HCT116 (cell line): ENCODE results near the gene SLC30A10. TPM values are rescaled to one million over a fixed set of nuclear protein-coding genes. Genes with fewer than 3 reads are reported as not detected.

Experiments
- ATAC-seq: fragments of 200-7000 bp; cut with Tn5 transposase; 2 replicates; pipeline ENCODE4 v1.9.1; 2020; ENCODE audit warnings: mild to moderate bottlenecking, moderate library complexity
- BruUV-seq: library from RNA; stranded (reverse); fragments of 400-500 nt; replicated peaks from 2 replicates; lab custom pipeline; 2021; lab: Mats Ljungman, UMichigan
- CTCF ChIA-PET: fragments of 300-600 bp; sonication (Branson Sonifier 250); formaldehyde crosslinking; loops from one replicate; lab custom pipeline; 2021; ENCODE audit warnings: antibody characterized with exemption; lab: Charles Lee
- POLR2A ChIA-PET: fragments of 300-600, 350-600 bp; sonication (Branson Sonifier 250); formaldehyde crosslinking; loops from one replicate; lab custom pipeline; 2021; ENCODE audit warnings: antibody characterized with exemption; lab: Charles Lee
- RAD21 ChIA-PET, 2 experiments: fragments of 300-600 bp; sonication (Branson Sonifier 250); formaldehyde crosslinking; loops; one replicate each; lab custom pipeline; 2023; ENCODE audit warnings: low total read pairs in 2 of 2; ENCODE audit not compliant: uncharacterized antibody in 2 of 2, unreplicated experiment in 2 of 2, low non-redundant PET in 1 of 2; lab: Charles Lee
- DNase-seq: peaks from one replicate; pipeline ENCODE4 v3.0.0-alpha.2; 2010; ENCODE audit warnings: low read depth, low spot score
- H2AFZ ChIP-seq: fragments of 200-600 bp; shearing (Covaris generic), sonication (generic); 2 replicates; pipeline ENCODE4 v1.6.1; 2017; ENCODE audit warnings: low read depth, mixed run types, mixed read lengths, antibody characterized with exemption, low read length; ENCODE audit not compliant: poor library complexity, severe bottlenecking
- H3K27ac ChIP-seq: 2 replicates; pipeline ENCODE4 v1.5.1; 2012; ENCODE audit warnings: low read depth, low read length
- H3K27me3 ChIP-seq: fragments of 200-600 bp; sonication (generic); 2 replicates; pipeline ENCODE4 v1.6.1; 2016; ENCODE audit warnings: mixed run types, low read length, mixed read lengths; ENCODE audit not compliant: insufficient read depth
- H3K36me3 ChIP-seq, 2 experiments: fragments of 200-500 bp in 1 of 2; fragments of 200-600 bp in 1 of 2; sonication (Bioruptor generic) in 1 of 2; sonication (generic) in 1 of 2; 2 replicates each; pipeline versions ENCODE4 v1.5.1 to v1.6.1; 2014 to 2016; ENCODE audit warnings: low read length in 2 of 2, inconsistent platforms in 1 of 2, mixed read lengths in 1 of 2, mixed run types in 1 of 2; ENCODE audit not compliant: insufficient read depth in 2 of 2, control insufficient read depth in 1 of 2
- H3K4me1 ChIP-seq, 2 experiments: fragments of 200-600 bp in 1 of 2; sonication (generic) in 1 of 2; 2 replicates each; pipeline versions ENCODE4 v1.5.1 to v1.6.1; 2012 to 2017; ENCODE audit warnings: low read length in 2 of 2, inconsistent platforms in 1 of 2, mild to moderate bottlenecking in 1 of 2, mixed read lengths in 1 of 2, mixed run types in 1 of 2, moderate library complexity in 1 of 2; ENCODE audit not compliant: insufficient read depth in 2 of 2, control insufficient read depth in 1 of 2
- H3K4me2 ChIP-seq: fragments of 200-600 bp; sonication (generic); 2 replicates; pipeline ENCODE4 v1.6.1; 2017; ENCODE audit warnings: mixed run types, low read length, mixed read lengths
- H3K4me3 ChIP-seq, 2 experiments: fragments of 200-600 bp in 1 of 2; sonication (generic) in 1 of 2; replicated peaks in 1 of 2; 2 replicates each; pipeline ENCODE4 v1.5.1; 2011 to 2016; ENCODE audit warnings: low read length in 2 of 2, control low read depth in 1 of 2, low read depth in 1 of 2, mild to moderate bottlenecking in 1 of 2, mixed read lengths in 1 of 2, mixed run types in 1 of 2
- H3K79me2 ChIP-seq: fragments of 200-600 bp; sonication (generic); 2 replicates; pipeline ENCODE4 v1.6.1; 2017; ENCODE audit warnings: mild to moderate bottlenecking, mixed run types, low read length, moderate library complexity, mixed read lengths; ENCODE audit not compliant: insufficient read depth
- H3K9ac ChIP-seq: fragments of 200-600 bp; sonication (generic); 2 replicates; pipeline ENCODE4 v1.6.1; 2016; ENCODE audit warnings: low read length, mixed read lengths
- H3K9me2 ChIP-seq: fragments of 200-600 bp; sonication (generic), shearing (Covaris generic); 2 replicates; pipeline ENCODE4 v1.6.1; 2017; ENCODE audit warnings: mixed run types, mild to moderate bottlenecking, moderate library complexity; ENCODE audit not compliant: insufficient read depth
- H3K9me3 ChIP-seq, 2 experiments: fragments of 200-500 bp in 1 of 2; fragments of 200-600 bp in 1 of 2; sonication (Bioruptor generic) in 1 of 2; sonication (generic) in 1 of 2; 2 replicates each; pipeline ENCODE4 v1.6.1; 2014 to 2017; ENCODE audit warnings: low read length in 2 of 2, mixed read lengths in 2 of 2, inconsistent platforms in 1 of 2, low read depth in 1 of 2, mild to moderate bottlenecking in 1 of 2, mixed run types in 1 of 2, moderate library complexity in 1 of 2; ENCODE audit not compliant: control insufficient read depth in 1 of 2, insufficient read depth in 1 of 2
- H4K20me1 ChIP-seq: fragments of 200-600 bp; sonication (generic), shearing (Covaris generic); 2 replicates; pipeline ENCODE4 v1.6.1; 2017; ENCODE audit warnings: mixed run types, mild to moderate bottlenecking, moderate library complexity; ENCODE audit not compliant: insufficient read depth
- CBX3 ChIP-seq: IDR thresholded peaks from 2 replicates; pipeline ENCODE4 v1.6.1; 2012; ENCODE audit warnings: low read depth
- CEBPB ChIP-seq: IDR thresholded peaks from 2 replicates; pipeline ENCODE4 v1.6.1; 2012; ENCODE audit warnings: low read depth
- EZH2 ChIP-seq: fragments of 200-600 bp; sonication (generic); IDR thresholded peaks from 2 replicates; pipeline ENCODE4 v1.6.1; 2017; ENCODE audit warnings: antibody characterized with exemption, mixed run types
- EZH2phosphoT487 ChIP-seq: fragments of 200-600 bp; IDR thresholded peaks from 2 replicates; pipeline ENCODE4 v1.6.1; 2018; ENCODE audit warnings: antibody characterized with exemption, borderline replicate concordance
- JUND ChIP-seq: IDR thresholded peaks from 2 replicates; pipeline ENCODE4 v1.6.1; 2012
- POLR2A ChIP-seq: IDR thresholded peaks from 2 replicates; pipeline ENCODE4 v1.7.0; 2011; ENCODE audit warnings: borderline replicate concordance; ENCODE audit not compliant: insufficient read depth, insufficient read length; ENCODE audit errors: extremely low read depth
- POLR2AphosphoS5 ChIP-seq: IDR thresholded peaks from 2 replicates; pipeline ENCODE4 v1.6.1; 2011; ENCODE audit warnings: mild to moderate bottlenecking, low read depth, low read length, moderate library complexity
- RAD21 ChIP-seq: IDR thresholded peaks from 2 replicates; pipeline ENCODE4 v1.6.1; 2012; ENCODE audit warnings: low read depth, mild to moderate bottlenecking
- SIN3A ChIP-seq: IDR thresholded peaks from 2 replicates; pipeline ENCODE4 v1.6.1; 2012; ENCODE audit warnings: low read depth
- SP1 ChIP-seq: IDR thresholded peaks from 2 replicates; pipeline ENCODE4 v1.6.1; 2012; ENCODE audit warnings: low read depth
- SRF ChIP-seq: IDR thresholded peaks from 2 replicates; pipeline ENCODE4 v1.6.1; 2012; ENCODE audit warnings: low read depth
- YY1 ChIP-seq: IDR thresholded peaks from 2 replicates; pipeline ENCODE4 v1.6.1; 2011; ENCODE audit warnings: low read length, low read depth, moderate library complexity, mild to moderate bottlenecking; ENCODE audit not compliant: insufficient replicate concordance; ENCODE audit errors: extremely low read depth
- ZFX ChIP-seq: fragments of 450-650 bp; IDR thresholded peaks from 2 replicates; pipeline ENCODE4 v1.6.1; 2017
- ZNF274 ChIP-seq: fragments of 200-500 bp; sonication (Bioruptor generic); IDR thresholded peaks from 2 replicates; pipeline ENCODE4 v1.6.1; 2014; ENCODE audit warnings: mild to moderate bottlenecking, low read depth, low read length, inconsistent platforms
- intact Hi-C: fragments of 100-400 bp; cut with micrococcal nuclease; formaldehyde crosslinking; loops from 2 replicates; pipeline ENCODE4 v1.10.0; 2022
- total RNA-seq: library from RNA; stranded (reverse); gene quantifications from one replicate; pipeline ENCODE4 v1.2.1, GENCODE V29; 2021; ENCODE audit not compliant: unreplicated experiment
- TF ChIP-seq, protein P1 (sequence below), 3 experiments: fragments of 200-600 bp in 1 of 3; sonication (generic) in 1 of 3; IDR thresholded peaks in 2 of 3; conservative IDR thresholded peaks in 1 of 3; 2 replicates each; pipeline ENCODE4 v1.5.1; 2012 to 2017; ENCODE audit warnings: low read depth in 2 of 3, low read length in 2 of 3, antibody characterized with exemption in 1 of 3, borderline replicate concordance in 1 of 3, control low read depth in 1 of 3, mild to moderate bottlenecking in 1 of 3, mixed read lengths in 1 of 3, mixed run types in 1 of 3, moderate library complexity in 1 of 3; ENCODE audit not compliant: insufficient read depth in 1 of 3
- TF ChIP-seq, protein P2 (sequence below): IDR thresholded peaks from 2 replicates; pipeline ENCODE4 v1.6.1; 2012
- TF ChIP-seq, protein P3 (sequence below): IDR thresholded peaks from 2 replicates; pipeline ENCODE4 v1.6.1; 2012
- TF ChIP-seq, protein P4 (sequence below): IDR thresholded peaks from 2 replicates; pipeline ENCODE4 v1.6.1; 2011; ENCODE audit warnings: mild to moderate bottlenecking, low read length, moderate library complexity; ENCODE audit not compliant: insufficient replicate concordance; ENCODE audit errors: extremely low read depth
- TF ChIP-seq, protein P5 (sequence below): IDR thresholded peaks from 2 replicates; pipeline ENCODE4 v1.6.1; 2012; ENCODE audit warnings: low read depth

Gene SLC30A10
- total RNA-seq, 1 experiment from 2014 or later: 0.15 TPM

DNA sequence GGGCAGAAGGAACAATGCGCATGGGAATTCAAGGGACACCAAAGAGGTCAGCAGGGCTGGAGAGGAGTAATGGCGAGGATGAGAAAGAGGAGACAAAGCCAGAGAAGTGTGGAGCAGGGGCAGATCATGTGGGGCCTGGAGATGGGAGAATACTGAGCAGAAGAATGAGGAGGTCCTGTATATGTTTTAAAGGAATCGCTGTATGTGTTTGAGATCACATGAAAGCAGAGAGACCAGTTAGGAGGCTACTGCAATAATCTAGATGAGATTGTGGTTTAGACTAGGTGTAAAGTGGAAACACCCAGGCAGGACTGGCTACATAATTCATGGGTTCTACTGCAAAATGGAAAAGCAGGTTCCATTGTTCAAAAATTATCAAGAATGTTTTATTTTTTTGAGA lies 33.3 kb upstream of the SLC30A10 start:
- Histone ChIP-seq H3K27me3 (no peaks in the 10 kb centered on the region), H3K79me2 (no peaks in the 10 kb centered on the region), H3K27ac (no peak overlapping the region), H3K9ac (no peak overlapping the region), H3K4me1 (no peaks in the 10 kb centered on the region), H3K4me2 (no peak overlapping the region), H3K9me2 (no peaks in the 10 kb centered on the region), H3K4me3 (no peak overlapping the region), H3K36me3 (no peaks in the 10 kb centered on the region), H4K20me1 (no peaks in the 10 kb centered on the region), H2AFZ (no peak overlapping the region), H3K9me3 (no peaks in the 10 kb centered on the region)
- DNase-seq: no peak
- no peak for ATAC-seq
- ChIA-PET POLR2A (no interaction called here), CTCF (no interaction called here), RAD21 (no interaction called here)
- BruUV-seq: no TSS peak
- intact Hi-C loops: no loop called here
- TF ChIP-seq SP1 (no peak), ZNF274 (no peak), YY1 (no peak), JUND (no peak), EZH2 (no peak), EZH2phosphoT487 (no peak), RAD21 (no peak), SIN3A (no peak), ZFX (no peak), POLR2AphosphoS5 (no peak), CEBPB (no peak), POLR2A (no peak), SRF (no peak), CBX3 (no peak)
- TF ChIP-seq, protein P1, sequence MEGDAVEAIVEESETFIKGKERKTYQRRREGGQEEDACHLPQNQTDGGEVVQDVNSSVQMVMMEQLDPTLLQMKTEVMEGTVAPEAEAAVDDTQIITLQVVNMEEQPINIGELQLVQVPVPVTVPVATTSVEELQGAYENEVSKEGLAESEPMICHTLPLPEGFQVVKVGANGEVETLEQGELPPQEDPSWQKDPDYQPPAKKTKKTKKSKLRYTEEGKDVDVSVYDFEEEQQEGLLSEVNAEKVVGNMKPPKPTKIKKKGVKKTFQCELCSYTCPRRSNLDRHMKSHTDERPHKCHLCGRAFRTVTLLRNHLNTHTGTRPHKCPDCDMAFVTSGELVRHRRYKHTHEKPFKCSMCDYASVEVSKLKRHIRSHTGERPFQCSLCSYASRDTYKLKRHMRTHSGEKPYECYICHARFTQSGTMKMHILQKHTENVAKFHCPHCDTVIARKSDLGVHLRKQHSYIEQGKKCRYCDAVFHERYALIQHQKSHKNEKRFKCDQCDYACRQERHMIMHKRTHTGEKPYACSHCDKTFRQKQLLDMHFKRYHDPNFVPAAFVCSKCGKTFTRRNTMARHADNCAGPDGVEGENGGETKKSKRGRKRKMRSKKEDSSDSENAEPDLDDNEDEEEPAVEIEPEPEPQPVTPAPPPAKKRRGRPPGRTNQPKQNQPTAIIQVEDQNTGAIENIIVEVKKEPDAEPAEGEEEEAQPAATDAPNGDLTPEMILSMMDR (IDR thresholded peaks at IDR 0.05 in 2 of 3, conservative IDR thresholded peaks at IDR 0.05 in 1 of 3; ENCODE audit: borderline replicate concordance in 1 of 3, insufficient read depth in 1 of 3, low read depth in 2 of 3, low read length in 2 of 3): no peak
- TF ChIP-seq, protein P2, sequence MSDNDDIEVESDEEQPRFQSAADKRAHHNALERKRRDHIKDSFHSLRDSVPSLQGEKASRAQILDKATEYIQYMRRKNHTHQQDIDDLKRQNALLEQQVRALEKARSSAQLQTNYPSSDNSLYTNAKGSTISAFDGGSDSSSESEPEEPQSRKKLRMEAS: no peak
- TF ChIP-seq, protein P3, sequence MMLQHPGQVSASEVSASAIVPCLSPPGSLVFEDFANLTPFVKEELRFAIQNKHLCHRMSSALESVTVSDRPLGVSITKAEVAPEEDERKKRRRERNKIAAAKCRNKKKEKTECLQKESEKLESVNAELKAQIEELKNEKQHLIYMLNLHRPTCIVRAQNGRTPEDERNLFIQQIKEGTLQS: no peak
- TF ChIP-seq, protein P4, sequence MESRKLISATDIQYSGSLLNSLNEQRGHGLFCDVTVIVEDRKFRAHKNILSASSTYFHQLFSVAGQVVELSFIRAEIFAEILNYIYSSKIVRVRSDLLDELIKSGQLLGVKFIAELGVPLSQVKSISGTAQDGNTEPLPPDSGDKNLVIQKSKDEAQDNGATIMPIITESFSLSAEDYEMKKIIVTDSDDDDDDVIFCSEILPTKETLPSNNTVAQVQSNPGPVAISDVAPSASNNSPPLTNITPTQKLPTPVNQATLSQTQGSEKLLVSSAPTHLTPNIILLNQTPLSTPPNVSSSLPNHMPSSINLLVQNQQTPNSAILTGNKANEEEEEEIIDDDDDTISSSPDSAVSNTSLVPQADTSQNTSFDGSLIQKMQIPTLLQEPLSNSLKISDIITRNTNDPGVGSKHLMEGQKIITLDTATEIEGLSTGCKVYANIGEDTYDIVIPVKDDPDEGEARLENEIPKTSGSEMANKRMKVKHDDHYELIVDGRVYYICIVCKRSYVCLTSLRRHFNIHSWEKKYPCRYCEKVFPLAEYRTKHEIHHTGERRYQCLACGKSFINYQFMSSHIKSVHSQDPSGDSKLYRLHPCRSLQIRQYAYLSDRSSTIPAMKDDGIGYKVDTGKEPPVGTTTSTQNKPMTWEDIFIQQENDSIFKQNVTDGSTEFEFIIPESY: no peak
- TF ChIP-seq, protein P5, sequence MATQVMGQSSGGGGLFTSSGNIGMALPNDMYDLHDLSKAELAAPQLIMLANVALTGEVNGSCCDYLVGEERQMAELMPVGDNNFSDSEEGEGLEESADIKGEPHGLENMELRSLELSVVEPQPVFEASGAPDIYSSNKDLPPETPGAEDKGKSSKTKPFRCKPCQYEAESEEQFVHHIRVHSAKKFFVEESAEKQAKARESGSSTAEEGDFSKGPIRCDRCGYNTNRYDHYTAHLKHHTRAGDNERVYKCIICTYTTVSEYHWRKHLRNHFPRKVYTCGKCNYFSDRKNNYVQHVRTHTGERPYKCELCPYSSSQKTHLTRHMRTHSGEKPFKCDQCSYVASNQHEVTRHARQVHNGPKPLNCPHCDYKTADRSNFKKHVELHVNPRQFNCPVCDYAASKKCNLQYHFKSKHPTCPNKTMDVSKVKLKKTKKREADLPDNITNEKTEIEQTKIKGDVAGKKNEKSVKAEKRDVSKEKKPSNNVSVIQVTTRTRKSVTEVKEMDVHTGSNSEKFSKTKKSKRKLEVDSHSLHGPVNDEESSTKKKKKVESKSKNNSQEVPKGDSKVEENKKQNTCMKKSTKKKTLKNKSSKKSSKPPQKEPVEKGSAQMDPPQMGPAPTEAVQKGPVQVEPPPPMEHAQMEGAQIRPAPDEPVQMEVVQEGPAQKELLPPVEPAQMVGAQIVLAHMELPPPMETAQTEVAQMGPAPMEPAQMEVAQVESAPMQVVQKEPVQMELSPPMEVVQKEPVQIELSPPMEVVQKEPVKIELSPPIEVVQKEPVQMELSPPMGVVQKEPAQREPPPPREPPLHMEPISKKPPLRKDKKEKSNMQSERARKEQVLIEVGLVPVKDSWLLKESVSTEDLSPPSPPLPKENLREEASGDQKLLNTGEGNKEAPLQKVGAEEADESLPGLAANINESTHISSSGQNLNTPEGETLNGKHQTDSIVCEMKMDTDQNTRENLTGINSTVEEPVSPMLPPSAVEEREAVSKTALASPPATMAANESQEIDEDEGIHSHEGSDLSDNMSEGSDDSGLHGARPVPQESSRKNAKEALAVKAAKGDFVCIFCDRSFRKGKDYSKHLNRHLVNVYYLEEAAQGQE: no peak
